PC-9 (cell line): ENCODE results near the gene PANK3. TPM values are rescaled to one million over a fixed set of nuclear protein-coding genes. Genes with fewer than 3 reads are reported as not detected.
"Not testable (repeated sequence)": the region's sequence is repeated elsewhere in the genome, so short reads cannot be mapped to it uniquely, and the experiment has no call there.

Source experiments
- BruUV-seq: library from RNA; stranded (reverse); fragments of 400-500 nt; replicated peaks from 2 replicates; lab custom pipeline; 2021; lab: Mats Ljungman, UMichigan
- CTCF ChIA-PET: fragments of 300-600 bp; sonication (Branson Sonifier 250); formaldehyde crosslinking; loops from one replicate; lab custom pipeline; 2022; ENCODE audit warnings: antibody characterized with exemption; lab: Charles Lee
- POLR2A ChIA-PET: fragments of 300-600 bp; sonication (Branson Sonifier 250); formaldehyde crosslinking; loops from one replicate; lab custom pipeline; 2022; ENCODE audit warnings: antibody characterized with exemption; ENCODE audit not compliant: unreplicated experiment; lab: Charles Lee
- DNase-seq, 2 experiments: peaks; one replicate each; pipeline versions ENCODE4 v3.0.0 to v3.0.0-alpha.2; 2015 to 2022; ENCODE audit warnings: mixed read lengths in 1 of 2
- H2AFZ ChIP-seq: fragments of 200-600 bp; sonication (generic); 2 replicates; pipeline ENCODE4 v1.8.1; 2017; ENCODE audit warnings: antibody characterized with exemption
- H3F3A ChIP-seq: fragments of 200-600 bp; sonication (generic); 2 replicates; pipeline ENCODE4 v1.8.1; 2017; ENCODE audit warnings: antibody characterized with exemption, mild to moderate bottlenecking, low read depth; ENCODE audit not compliant: insufficient read depth
- H3K27ac ChIP-seq: fragments of 200-600 bp; sonication (generic); 2 replicates; pipeline ENCODE4 v1.6.1; 2016; ENCODE audit warnings: mixed run types
- H3K27me3 ChIP-seq: fragments of 200-600 bp; sonication (generic); 2 replicates; pipeline ENCODE4 v1.6.1; 2016; ENCODE audit warnings: low read depth, mixed run types; ENCODE audit not compliant: insufficient read depth
- H3K36me3 ChIP-seq: fragments of 200-600 bp; sonication (generic); 2 replicates; pipeline ENCODE4 v1.6.1; 2016; ENCODE audit warnings: low read depth, mixed run types
- H3K4me1 ChIP-seq: fragments of 200-600 bp; sonication (generic); replicated peaks from 2 replicates; pipeline ENCODE4 v1.6.1; 2016; ENCODE audit warnings: mixed run types; ENCODE audit not compliant: insufficient read depth
- H3K4me2 ChIP-seq: fragments of 200-600 bp; sonication (generic); 2 replicates; pipeline ENCODE4 v1.6.1; 2017; ENCODE audit warnings: mixed run types
- H3K4me3 ChIP-seq: fragments of 200-600 bp; sonication (generic); 2 replicates; pipeline ENCODE4 v1.6.1; 2016; ENCODE audit warnings: mixed run types
- H3K79me2 ChIP-seq: fragments of 200-600 bp; sonication (generic); 2 replicates; pipeline ENCODE4 v1.6.1; 2017; ENCODE audit warnings: low read depth, mixed run types
- H3K9me2 ChIP-seq: fragments of 200-600 bp; sonication (generic); 2 replicates; pipeline ENCODE4 v1.8.1; 2017; ENCODE audit warnings: mild to moderate bottlenecking; ENCODE audit not compliant: insufficient read depth
- H3K9me3 ChIP-seq: fragments of 200-600 bp; sonication (generic); 2 replicates; pipeline ENCODE4 v1.8.1; 2016; ENCODE audit warnings: low read depth; ENCODE audit not compliant: insufficient read depth
- H4K20me1 ChIP-seq: fragments of 200-600 bp; sonication (generic); 2 replicates; pipeline ENCODE4 v1.8.1; 2017; ENCODE audit not compliant: insufficient read depth
- EZH2 ChIP-seq: fragments of 200-600 bp; sonication (generic); IDR thresholded peaks from 2 replicates; pipeline ENCODE4 v1.8.0; 2017; ENCODE audit warnings: antibody characterized with exemption, low read depth
- intact Hi-C: fragments of 100-400 bp; cut with micrococcal nuclease; formaldehyde crosslinking; loops from one replicate; pipeline ENCODE4 v1.10.0; 2022; ENCODE audit not compliant: unreplicated experiment
- total RNA-seq: library from RNA; stranded (reverse); gene quantifications from 2 replicates; pipeline ENCODE4 v1.2.3, GENCODE V29; 2021
- TF ChIP-seq, protein P1 (sequence below): fragments of 200-600 bp; sonication (generic); conservative IDR thresholded peaks from 2 replicates; pipeline ENCODE4 v1.6.1; 2017; ENCODE audit warnings: mixed run types, antibody characterized with exemption, mild to moderate bottlenecking, moderate library complexity

The PANK3 gene
- total RNA-seq, 1 experiment from 2014 or later: 60.8 TPM

GRCh38 chr5:168575391-168576372 is 3.5 kb downstream of the PANK3 start:
- BruUV-seq: no TSS peak
- CTCF ChIA-PET: no interaction called here
- H3K9me3 ChIP-seq: no peaks in the 10 kb centered on the region

DNA sequence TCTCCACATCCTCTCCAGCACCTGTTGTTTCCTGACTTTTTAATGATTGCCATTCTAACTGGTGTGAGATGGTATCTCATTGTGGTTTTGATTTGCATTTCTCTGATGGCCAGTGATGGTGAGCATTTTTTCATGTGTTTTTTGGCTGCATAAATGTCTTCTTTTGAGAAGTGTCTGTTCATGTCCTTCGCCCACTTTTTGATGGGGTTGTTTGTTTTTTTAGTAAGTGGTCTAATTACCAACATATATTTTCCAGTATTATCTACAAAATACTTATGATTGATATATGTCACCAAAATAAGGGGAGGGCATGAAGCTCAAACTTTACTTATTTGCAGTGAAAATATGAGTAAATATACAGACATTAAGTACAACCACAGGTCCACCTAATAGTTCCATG is 5.0 kb downstream of the PANK3 start:
- Histone ChIP-seq H3K4me1 (peaks cover 20% of the 10 kb centered on the region), H3K79me2 (peaks cover 85% of the 10 kb centered on the region), H4K20me1 (peaks cover 57% of the 10 kb centered on the region)
- H3K27ac ChIP-seq, POLR2A ChIA-PET, H3F3A ChIP-seq, H3K36me3 ChIP-seq, H2AFZ ChIP-seq, H3K4me2 ChIP-seq, BruUV-seq, H3K4me3 ChIP-seq, DNase-seq, H3K9me2 ChIP-seq, H3K9me3 ChIP-seq, H3K27me3 ChIP-seq, CTCF ChIA-PET: not testable (repeated sequence)
- intact Hi-C loops: loop anchor here (10.0 kb wide), 1 partner anchor 89 kb away; the partner anchor contains the start of gene RARS1

More at GRCh38 chr5:168575391-168576372, 3.5 kb downstream of the PANK3 start:
- POLR2A ChIA-PET: no interaction called here
- Histone ChIP-seq H4K20me1 (peaks cover 54% of the 10 kb centered on the region), H3K79me2 (peaks cover 73% of the 10 kb centered on the region), H3K27ac (peak overlapping the region; percentile 24; the same call in 1 of the 2 replicates), H3K27me3 (no peaks in the 10 kb centered on the region), H2AFZ (no peak overlapping the region), H3F3A (no peaks in the 10 kb centered on the region), H3K4me2 (peak overlapping the region; percentile 32; the same call in 1 of the 2 replicates), H3K36me3 (peaks cover 6% of the 10 kb centered on the region; the same call in 1 of the 2 replicates), H3K4me1 (peaks cover 26% of the 10 kb centered on the region), H3K4me3 (no peak overlapping the region), H3K9me2 (no peaks in the 10 kb centered on the region)
- DNase-seq: no peak
- intact Hi-C loops: loop anchor here (5.0 to 10.0 kb wide), 2 partner anchors 91 to 308 kb away; partner anchors contain the start of gene RARS1
- TF ChIP-seq EZH2: no peak
- TF ChIP-seq, protein P1, sequence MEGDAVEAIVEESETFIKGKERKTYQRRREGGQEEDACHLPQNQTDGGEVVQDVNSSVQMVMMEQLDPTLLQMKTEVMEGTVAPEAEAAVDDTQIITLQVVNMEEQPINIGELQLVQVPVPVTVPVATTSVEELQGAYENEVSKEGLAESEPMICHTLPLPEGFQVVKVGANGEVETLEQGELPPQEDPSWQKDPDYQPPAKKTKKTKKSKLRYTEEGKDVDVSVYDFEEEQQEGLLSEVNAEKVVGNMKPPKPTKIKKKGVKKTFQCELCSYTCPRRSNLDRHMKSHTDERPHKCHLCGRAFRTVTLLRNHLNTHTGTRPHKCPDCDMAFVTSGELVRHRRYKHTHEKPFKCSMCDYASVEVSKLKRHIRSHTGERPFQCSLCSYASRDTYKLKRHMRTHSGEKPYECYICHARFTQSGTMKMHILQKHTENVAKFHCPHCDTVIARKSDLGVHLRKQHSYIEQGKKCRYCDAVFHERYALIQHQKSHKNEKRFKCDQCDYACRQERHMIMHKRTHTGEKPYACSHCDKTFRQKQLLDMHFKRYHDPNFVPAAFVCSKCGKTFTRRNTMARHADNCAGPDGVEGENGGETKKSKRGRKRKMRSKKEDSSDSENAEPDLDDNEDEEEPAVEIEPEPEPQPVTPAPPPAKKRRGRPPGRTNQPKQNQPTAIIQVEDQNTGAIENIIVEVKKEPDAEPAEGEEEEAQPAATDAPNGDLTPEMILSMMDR: no peak

DNA sequence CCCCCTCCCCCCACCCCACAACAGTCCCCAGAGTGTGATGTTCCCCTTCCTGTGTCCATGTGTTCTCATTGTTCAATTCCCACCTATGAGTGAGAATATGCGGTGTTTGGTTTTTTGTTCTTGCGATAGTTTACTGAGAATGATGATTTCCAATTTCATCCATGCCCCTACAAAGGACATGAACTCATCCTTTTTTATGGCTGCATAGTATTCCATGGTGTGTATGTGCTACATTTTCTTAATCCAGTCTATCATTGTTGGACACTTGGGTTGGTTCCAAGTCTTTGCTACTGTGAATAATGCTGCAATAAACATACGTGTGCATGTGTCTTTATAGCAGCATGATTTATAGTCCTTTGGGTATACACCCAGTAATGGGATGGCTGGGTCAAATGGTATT is 5.5 kb downstream of the PANK3 start:
- Histone ChIP-seq H3K79me2 (peaks cover 82% of the 10 kb centered on the region), H3K4me1 (peaks cover 20% of the 10 kb centered on the region), H4K20me1 (peaks cover 57% of the 10 kb centered on the region)
- intact Hi-C loops: loop anchor here (10.0 kb wide), 1 partner anchor 89 kb away; the partner anchor contains the start of gene RARS1
- H3K36me3 ChIP-seq, CTCF ChIA-PET, POLR2A ChIA-PET, BruUV-seq, DNase-seq, H3K4me3 ChIP-seq, H3K9me3 ChIP-seq, H3K27ac ChIP-seq, H3F3A ChIP-seq, H3K4me2 ChIP-seq, H3K9me2 ChIP-seq, H2AFZ ChIP-seq, H3K27me3 ChIP-seq: not testable (repeated sequence)
